Activated CD4-positive, alpha-beta T cell treated with anti-CD3 and anti-CD28 coated beads for 24 hours (primary cell): Measurements from ENCODE around the gene CREB3.

Experiments used
- DNase-seq, 2 donors: peaks; one replicate each; pipeline ENCODE4 v3.0.0-alpha.2; 2020; ENCODE audit warnings: low read depth in 2 of 2

Gene CREB3

DNA sequence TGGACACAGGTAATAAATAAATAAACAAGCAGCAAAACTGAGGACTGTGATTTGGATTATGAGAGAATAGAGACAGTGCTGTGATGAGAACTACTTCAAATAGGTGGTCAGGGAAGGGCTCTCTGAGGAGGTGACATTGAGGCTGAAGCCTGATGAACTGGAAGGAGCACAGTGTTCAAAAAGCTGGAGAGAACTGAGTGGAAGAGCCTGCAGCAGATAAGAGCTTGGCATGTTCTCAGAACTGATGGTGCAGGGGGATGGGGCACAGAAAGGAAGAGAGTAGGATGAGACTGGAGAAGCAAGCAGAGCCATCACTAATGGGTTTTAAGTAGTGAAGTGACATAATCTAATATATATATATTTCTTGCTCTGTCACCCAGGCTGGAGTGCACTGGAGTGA lies 31.5 kb upstream of the CREB3 start:
- DNase-seq: no peak

DNA sequence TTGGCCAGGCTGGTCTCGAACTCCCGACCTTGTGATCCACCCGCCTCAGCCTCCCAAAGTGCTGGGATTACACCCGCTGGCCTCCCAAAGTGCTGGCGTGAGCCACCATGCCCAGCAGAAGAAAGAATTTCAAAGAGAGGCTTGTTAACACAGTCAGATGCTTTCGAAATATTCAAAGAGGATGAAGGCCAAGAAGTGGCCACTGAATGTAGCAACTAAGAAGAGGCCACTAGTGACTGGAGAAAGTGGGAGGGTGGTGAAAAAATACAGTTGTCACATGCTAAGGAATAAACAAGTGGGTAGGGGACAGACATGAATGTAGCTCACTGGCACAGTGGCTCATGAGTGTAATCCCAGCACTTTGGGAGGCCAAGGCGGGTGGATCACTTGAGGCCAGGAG lies 29.8 kb upstream of the CREB3 start:
- no peak for DNase-seq

DNA sequence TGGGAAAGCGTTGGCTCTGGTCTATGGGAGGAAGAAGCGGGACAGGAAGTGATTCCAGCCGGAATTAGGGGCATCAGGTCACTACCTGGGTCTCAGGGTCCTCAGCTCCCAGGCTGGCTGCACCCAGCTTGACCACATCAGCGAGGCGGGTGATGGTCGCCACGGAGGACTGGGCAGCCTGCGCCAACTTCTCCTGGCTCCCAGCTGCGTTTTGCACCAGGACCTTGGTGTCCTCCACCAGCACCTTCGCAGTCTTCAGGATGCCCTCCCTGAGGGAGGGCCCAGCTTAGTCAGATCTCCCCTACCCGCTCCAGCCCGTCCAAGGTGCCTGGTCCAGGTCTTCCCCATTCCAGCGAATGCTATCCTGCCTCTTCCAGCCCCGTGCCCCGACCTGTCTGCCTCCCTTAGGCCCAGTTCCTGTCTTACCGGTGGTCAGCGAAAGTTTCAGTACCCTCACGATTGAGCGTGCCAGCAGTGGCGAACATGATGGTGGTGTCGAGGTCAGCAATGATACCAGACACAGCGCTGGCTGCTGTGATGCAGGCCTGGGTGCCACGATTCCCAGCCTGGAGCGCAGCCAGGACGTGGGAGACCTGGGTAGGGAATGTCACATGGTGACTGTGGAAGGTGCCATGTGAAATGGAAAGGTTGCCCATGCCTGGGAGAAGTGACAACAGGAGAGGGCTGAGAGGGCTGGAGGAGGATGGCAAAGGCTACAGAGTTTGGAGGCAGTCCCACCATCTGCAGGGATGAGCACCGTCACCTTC lies 28.4 kb upstream of the CREB3 start:
- DNase-seq: no peak

DNA sequence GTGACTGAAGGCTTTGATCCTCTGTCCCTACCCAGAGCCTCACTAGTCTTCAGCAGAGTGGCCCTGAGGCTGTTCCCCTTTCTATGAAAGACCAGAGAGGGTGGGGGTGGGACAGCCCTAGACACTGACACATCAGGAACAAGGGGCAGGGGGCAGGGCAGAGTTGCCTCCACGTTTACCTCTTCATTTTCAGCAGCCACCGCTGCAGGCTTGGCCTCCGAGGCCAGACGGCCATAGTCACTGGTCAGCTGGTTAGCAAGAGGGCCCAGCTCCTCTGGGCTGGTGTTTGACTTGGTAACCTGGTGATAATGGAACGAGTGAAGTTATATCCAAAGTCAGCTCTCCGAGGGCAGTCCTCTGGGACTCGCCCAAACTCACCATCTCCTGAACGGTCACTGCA lies 27.1 kb upstream of the CREB3 start:
- no peak for DNase-seq

DNA sequence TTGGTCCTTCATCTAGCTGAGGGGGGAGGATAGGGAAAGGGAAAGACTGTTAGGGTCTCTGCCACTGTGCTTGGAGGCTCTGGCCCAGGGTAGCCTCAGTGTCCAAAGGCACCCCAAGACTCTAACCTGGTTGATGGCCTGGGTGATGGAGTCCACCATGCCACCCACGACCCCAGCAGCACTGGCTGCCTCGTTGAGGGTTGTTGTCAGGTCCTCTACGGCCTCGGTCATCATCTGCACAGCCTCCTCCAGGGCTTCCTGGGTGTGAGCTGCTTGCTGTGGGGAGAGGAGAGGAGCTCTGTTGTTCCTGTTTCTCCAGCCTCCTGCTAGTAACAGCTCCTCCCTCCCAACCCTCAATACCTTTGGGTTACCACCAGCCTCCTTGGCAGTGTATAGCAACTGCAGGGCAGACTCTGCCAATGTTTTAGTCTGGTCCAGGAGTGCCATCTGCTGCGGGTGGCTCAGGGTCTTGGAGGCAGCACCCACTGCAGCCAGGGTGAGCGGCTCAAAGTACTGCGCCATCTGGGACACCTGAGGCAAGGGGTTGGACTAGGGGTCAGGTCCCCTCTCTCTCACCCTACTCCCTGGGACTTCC lies 26.5 kb upstream of the CREB3 start:
- no peak for DNase-seq

DNA sequence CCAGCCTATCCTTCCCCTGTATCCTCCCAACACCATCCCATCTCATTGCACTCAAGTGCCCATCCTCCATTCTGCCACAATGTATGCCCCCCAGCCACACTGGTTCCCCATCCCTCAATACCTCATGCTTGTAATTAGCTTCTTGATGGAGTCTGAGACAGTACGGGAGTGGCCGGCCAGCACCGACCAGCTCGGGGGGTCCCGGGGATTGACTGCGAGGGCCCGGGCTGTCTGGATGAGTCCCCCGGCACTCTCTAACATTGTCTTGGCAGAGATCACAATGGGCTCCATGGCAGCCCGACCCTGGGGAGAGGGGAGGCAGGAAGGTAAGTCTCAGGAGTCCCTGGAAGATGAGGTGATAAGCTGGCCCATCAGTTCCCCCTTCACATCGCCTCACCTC lies 25.5 kb upstream of the CREB3 start:
- no peak for DNase-seq

DNA sequence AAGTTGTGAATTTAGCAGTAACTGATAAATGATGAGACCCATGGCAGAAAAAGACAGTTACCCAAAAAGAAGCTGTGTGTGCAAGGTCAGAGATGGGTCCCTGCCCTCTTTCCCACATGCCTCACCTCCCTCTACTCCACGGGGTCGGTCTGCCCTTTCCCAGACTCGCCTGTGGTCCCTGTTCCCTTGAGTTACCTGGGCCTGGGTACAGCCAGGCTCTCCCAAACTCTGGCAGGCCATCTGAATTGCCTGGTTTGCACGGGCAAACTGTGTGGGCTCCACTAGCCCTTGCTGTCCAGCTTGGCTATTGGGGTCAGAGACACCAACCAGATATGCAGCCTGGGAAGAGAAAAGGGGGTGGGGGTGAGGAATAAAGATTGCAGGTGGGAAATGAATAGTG lies 24.3 kb upstream of the CREB3 start:
- no peak for DNase-seq

DNA sequence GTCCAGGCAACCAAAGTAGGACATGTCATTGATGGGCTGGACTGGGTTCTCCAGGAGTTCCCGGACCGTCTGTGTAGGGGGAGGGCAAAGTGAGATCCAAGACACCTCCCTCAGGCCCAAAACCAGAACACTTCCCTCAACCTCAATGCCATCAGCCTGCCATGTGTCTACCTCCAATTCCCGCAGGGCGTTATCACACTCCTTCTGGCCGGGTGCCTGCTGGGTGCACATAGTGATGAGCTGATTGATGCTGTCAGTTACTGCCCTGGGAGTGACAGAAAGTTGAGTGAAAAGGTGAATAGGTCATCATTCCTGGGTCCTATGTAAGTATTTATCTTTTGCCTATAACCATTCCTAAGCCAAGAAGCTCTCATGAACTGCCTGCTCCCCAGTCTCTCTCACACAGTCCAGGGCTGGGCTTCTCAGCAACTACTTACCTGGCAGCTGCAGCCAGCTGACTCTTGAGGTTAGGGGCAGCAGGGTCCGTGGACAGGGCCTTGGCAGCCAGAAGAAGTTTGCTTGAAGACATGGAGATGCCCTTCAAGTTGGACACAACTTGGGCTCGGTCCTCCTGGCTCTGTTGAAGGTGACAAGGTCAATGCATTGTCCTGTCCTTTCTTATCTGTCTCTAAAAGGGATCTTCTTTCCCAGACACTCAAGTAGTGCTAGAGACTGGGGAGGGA lies 21.5 kb upstream of the CREB3 start:
- DNase-seq: no peak

DNA sequence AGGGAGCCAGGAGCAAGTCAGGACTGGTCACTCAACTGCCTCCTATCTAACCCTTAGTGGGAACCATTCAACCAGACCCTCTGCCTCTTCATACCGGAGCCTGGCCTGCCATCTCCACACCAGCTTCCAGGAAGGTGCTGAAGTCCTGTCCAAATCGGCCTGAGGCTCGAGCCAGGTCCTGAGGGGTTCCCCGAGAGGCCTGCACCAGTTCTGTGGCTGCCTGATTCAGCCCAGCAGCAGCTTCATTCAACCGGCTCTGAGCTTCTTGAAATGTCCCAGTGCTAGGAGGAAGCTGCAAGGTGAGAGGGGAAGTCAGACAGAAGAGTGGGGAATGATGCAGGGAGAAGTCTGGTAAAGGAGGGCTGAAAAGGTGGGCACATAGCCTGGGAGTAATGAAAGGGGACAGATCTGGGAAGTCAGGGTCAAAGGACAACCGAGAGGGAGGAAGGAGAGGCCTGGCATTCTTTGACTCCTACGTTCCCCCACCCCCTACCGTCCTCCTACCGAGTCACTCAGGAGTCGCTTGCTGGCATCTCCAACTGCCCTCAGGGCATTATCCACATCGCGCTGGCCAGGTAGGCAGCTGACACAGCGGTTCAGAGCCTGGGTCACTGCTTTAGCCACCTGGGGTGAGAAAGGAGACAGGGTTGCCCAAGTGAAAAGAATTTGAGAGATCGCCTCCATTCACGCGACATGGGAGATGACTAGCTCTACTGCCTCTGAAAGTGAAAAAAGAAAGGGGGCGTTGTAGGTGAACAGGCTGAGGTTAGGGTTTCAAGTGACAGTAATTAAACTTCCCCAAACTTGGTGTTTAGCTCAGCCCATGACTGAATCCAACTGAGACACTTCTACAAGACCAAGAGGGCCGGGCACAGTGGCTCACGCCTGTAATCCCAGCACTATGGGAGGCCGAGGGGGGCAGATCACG lies 20.7 kb upstream of the CREB3 start:
- DNase-seq: no peak

DNA sequence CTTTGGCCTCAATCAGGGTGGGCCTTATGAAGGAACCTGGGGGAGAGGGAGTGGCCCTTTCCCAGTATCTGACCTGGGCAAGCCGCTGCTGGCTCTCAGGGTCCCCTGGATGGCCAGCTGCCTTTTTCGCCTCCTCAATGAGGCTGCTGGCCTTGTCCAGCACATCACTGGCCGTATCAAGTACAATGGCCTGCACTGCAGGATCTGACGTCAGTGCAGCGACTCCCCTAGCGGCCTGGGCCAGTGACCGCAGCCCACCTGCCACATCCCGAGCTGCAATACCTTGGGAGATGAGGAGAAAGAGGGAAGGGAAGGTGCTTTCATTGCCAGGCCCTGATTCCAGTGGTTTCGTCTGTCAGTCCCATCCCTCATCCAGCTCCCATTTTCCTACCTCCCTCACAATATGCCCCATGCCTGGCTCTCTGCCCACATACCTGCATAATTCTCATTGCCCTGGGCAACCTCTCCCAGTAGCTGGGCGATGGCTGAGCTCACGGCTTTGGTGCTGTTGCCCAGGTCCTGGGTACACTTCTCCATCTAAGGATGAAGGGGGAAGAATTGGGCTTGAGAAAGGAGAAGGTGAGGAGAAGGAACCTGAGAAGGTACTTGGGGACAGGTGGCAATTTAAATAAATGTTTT lies 19.6 kb upstream of the CREB3 start:
- DNase-seq: no peak

DNA sequence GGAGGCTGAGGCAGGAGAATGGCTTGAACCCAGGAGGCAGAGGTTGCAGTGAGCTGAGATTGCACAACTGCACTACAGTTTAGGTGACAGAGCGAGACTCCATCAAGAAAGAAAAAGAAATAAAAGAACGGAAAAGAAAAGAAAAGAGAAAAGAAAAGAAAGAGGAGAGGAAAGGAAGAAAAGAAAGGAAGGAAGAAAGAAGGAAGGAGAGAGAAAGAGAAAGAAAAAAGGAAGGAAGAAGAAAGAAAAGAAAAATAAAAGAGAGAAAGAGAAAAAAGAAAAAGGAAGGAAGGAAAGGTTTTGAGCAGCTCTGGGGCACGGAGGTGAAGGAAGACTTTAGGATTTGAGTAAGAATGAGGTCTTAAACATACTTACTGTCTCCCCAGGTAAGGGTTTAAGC lies 18.9 kb upstream of the CREB3 start:
- DNase-seq: no peak

DNA sequence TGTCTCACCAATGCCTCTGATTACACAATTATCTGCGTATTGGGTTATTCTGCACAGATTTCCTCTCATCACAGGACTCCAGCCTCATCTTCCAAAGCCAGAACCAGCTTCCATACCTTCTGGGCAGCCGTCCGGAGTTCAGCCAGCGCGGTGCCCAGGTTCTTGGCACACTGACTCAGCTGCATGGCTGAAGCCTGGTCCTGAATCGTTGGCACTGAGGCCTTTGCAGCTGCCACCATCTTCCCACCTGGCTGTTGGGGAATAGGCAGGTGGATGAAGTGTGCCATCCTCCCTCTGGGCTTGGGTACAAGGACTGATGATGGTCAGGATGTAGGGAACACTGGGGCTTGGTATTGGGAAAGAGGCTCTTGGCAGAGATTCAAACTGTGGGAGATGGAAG lies 18.3 kb upstream of the CREB3 start:
- no peak for DNase-seq

DNA sequence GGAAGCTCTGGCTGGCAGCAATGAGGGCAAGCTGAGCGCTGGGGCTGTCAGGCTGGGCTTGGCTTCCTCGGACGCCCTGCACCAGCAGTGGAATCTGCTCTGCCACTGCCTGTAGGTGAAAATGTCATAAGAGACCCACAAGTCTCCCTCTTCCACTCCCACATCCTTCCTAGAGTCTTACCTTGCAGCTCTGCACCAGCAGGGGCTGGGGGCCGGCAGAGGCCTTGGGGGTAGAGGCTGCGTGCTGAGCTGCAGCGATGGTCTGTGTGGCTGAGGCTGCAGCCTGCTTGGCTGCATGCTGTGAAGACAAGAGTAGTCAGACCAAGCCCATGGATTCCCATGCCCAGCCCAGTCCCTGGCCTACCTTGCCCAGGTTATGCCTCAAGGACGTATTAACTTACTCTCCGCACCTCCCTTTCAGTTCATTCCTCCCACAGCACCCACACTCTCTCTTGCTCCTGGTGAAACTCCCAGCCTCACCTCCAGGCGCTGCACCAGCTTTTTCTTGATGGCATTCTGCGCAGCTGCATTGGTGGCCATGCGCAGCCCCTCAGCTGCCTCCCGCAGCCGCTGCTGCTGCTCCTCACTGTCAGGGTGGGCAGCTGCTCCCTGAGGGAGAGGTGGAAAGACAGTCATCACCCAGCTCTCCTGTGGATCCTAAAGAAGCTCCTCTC lies 17.8 kb upstream of the CREB3 start:
- DNase-seq: no peak

DNA sequence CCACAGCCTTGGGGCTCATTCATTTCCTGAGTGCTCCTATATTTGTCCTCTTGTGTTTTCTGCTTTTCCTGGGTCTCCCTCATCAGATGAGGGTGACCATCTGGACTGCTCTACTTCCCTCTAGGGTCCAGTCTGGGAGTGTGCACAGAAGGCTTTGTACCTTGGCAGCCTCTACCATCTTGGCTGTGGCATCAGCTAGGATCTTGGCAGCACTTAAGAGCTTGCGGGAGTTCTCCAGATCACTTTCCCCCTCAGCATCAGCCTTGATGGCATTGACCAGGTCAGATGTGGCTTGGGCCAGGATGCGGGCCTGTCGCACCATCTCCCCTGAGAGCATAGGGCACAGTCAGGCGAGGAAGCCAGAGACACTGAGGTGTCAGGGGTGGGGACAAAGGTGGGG lies 16.2 kb upstream of the CREB3 start:
- DNase-seq: no peak

DNA sequence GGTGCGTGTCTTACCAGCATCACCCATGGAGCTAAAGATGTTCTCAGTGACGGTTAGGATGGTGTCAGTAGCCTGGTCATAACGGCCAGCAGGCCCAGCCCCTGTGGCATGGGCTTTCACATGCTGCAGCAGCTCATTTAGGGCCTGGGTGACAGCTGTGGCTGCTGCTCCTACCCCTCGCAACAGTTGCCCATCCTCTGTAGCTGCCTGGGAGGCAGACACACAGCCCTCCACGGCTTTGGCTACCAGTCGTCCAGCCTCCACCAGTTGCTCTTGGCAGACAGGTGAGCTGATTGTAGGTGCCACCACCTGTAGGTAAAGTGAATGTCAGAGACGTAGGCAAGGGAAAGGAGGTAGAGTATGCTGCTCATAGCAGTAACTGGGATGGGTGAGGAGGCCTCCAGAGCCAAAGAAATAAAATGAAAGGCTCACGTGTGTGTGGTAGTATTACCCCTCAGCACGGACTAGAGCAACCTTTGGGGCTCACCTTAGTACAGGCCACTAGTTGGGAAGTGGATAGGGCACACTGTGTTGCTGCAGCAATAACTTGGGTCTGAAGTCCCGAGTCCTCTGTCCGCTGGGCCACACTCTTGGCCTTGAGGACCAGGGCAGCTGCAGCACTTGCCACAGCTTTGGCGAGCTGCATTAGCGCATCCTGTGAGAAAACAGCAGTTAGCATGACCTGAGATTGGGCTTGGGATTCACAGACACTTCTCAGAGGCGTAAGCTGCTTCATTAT lies 15.2 kb upstream of the CREB3 start:
- no peak for DNase-seq

DNA sequence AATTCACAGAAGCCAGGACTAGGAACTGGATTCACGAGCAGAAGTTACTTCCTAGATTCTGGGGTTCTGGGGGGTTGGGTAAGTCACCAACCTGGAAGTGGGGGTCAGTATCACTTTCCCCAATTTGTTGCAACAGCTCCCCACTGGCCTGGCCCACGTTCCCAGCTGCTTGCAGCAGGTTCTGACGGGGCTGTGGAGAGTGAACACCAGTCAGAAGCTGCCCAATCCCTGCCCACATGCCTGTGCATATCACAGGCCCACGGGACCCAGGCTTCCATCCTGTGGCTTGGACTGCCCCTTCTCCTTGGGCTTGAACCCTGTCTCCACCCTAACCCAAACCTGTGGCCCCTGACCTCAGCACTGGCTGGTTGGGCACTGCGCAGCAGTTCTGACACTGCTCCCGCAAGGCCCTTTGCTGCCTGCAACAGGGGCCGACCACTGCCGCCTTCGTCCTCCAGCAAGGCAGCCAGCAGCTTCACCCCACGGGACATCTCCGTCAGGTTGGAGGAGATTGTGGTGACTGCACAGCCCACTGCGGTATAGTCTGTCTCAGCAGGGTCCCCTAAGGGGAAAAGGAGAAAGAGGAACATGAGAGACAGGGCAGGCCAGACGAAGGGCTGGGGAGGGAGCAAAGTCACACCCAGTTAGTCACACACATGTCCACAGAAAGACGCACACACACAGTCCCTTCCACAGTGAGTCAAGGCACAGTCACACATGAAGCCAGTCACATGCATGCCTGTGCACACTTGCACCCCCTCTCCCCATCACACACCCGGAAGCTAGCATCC lies 13.6 kb upstream of the CREB3 start:
- DNase-seq: no peak

DNA sequence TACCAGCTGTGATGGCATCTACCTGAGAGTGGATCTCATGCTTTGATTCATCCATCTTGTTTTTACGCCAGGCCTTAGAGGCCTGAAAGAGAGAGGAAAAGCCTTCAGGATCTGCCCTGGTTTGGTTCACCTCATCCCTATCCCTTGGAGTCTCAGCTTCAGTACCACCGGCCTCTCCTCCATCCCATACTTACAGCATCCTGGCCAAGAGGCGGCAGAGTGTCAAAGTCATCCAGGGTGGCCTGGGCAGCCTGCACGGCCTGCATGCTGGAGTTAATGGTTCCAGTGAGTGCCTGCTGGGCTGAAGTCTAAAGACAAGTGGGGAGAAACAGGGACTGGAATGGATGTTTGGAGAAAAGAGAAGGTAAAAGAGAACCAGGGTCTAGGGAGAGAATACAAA lies 12.9 kb upstream of the CREB3 start:
- no peak for DNase-seq

DNA sequence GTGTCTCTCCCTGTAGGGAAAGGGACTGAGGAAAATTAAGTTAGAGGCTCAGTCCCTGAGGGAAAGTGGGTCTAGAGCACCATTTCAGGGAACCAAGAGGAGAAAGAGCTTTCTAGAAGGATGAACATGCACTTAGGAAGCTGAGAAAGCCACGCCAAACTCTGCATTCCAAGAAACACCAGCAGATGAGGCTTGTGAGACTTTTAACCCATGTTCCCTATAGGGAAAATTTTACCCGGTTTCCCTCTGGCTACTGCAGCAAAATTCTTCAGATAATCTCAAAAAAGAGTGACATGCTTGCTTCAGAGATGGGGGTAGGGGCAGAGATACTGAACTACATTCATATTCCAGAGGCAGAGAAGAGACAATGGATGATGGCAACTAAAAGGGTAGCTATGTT lies 9.0 kb upstream of the CREB3 start:
- DNase-seq: no peak

DNA sequence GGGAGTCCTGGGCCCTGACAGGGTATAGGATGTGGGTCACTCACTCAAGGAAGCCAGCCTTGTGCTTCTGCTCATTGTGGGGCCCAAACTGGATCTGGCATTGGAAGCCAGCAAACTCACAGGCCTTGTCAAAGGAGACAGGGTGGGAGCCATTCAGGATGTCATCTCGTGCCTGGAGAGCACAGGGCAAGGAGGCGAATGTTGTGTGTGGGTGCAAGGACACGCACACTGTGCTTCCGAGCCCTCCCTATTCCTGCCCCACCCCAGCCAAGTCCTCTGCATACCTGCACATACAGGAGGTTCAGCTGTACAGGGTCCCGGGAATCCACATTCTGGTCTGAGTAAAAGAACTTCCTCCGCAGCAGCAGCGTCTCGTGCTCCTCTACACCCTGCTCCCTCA lies 8.6 kb upstream of the CREB3 start:
- DNase-seq: no peak

DNA sequence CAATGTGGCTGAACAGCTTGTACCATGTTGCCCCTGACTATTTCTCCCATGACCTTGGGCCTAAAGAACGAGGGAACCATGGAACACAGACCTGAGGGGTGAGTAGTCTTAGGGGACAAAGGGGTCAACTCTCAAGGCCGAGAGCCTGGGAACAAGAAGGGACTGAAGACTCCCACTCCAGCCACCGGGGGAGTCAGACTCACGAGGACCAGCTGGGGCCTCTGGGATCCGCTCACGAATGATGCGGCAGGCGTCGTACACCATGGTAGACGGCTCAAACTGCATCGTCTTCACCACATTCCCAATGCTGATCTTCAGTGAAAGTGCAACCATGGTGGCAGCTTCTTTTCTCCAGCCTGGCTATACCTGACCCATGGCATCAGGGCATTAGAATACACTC lies 7.1 kb upstream of the CREB3 start:
- DNase-seq: no peak
